LNCaP clone FGC (cell line): ENCODE results near the gene TMEM120B.
"Not testable (repeated sequence)": the region's sequence is repeated elsewhere in the genome, so short reads cannot be mapped to it uniquely, and the experiment has no call there.

ENCODE experiments used
- DNase-seq: peaks from one replicate; pipeline ENCODE4 v3.0.0-alpha.2; 2011; ENCODE audit warnings: low read depth
- H3K4me3 ChIP-seq: 2 replicates; pipeline ENCODE4 v1.5.1; 2011; ENCODE audit warnings: mild to moderate bottlenecking, low read depth, low read length, control low read depth
- CTCF ChIP-seq: IDR thresholded peaks from 2 replicates; pipeline ENCODE4 v1.5.1; 2012; ENCODE audit warnings: mild to moderate bottlenecking; ENCODE audit not compliant: control insufficient read depth, insufficient read depth; ENCODE audit errors: extremely low read depth

The TMEM120B gene

GRCh38 chr12:121788176-121788818, 75.7 kb downstream of the TMEM120B start:
- TF ChIP-seq CTCF: no peak
- DNase-seq: no peak
- H3K4me3 ChIP-seq: no peak overlapping the region

DNA sequence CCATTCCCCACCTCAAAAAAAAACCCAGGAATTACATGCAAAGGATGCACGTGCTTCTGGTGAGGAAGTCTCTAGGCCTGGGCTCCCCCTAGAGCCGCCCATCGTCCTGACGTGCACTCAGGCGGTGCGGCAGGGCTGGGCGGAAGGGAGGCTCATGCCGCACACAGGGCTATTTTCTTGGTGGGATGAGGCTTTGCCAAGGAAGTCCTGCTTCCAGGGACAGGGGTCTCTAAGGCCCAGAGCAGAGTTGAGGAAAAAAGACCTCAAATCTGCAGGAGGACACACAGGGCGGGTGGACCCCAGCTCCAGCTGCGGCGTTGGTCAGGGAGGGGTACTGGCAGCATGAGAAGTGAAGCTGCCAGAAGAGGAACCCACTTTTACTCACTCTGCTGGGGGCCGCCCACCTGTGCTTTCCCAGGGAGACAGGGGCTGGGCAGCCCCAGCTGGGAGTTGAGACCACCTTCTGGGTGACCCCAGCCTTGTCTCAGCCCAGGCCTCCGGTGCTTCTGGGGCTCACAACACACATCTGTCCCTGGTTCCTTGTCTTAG, 76.8 kb downstream of the TMEM120B start:
- TF ChIP-seq CTCF: no peak
- no peak for DNase-seq
- no peak overlapping the region for H3K4me3 ChIP-seq

GRCh38 chr12:121789800-121790728, 77.5 kb downstream of the TMEM120B start:
- DNase-seq: no peak
- TF ChIP-seq CTCF: no peak
- no peak overlapping the region for H3K4me3 ChIP-seq

DNA sequence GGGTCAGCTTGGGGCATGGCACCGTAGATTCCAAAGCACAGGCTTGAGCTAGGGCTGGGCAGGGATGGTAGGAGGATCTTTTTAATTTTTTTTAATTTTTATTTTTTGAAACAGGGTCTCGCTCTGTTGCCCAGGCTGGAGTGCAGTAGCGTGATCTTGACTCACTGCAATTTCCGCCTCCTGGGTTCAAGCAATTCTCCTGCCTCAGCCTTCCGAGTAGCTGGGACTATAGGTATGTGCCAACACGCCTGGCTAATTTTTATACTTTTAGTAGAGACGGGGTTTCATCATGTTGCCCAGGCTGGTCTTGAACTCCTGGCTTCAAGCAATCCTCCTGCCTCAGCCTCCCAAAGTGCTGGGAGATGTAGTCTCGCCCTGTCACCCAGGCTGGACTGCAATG, 78.2 kb downstream of the TMEM120B start:
- not testable (repeated sequence) for H3K4me3 ChIP-seq, DNase-seq

DNA sequence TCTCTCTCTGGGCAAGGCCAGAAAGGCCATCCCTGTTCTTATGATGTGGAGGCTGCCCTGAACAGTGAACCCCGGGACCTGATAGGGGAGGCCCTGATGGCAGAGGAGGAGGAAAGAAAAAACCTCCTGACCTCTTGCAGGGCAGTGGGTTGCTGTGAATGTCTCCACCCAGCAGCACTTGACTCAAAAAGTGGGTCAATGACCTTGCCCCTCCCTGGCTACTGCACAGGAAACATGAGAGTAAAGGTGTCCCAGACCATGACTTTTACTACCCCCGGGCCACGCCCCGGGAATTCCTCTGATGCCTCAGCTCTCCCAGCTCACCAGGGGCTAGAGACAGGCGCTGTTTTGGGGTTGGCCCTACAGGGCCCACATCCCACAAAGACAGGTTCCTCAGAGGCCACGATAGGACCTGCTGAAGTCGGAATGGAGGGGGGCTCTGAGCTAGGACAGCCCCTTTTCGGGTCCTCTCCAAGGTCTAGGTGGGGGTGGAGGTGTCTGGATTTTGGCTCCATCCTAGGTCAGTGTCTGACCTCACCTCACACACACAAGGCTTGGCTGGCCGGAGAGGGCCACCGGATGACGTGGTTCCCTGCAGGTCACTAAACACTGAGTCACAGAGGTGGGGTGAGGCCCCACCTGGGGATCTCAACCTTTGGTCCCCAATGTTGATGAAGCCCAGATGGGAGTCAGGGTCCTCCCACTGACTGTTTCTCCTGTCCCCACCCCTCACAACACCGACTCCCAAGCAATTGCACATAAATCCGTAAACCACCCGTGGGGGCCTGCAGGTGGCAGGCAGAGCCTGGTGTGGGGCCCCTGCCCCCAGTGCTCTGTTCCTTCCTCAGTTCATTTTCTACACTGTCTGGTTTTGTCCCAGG, 79.4 kb downstream of the TMEM120B start:
- no peak overlapping the region for H3K4me3 ChIP-seq
- TF ChIP-seq CTCF: no peak
- DNase-seq: no peak

DNA sequence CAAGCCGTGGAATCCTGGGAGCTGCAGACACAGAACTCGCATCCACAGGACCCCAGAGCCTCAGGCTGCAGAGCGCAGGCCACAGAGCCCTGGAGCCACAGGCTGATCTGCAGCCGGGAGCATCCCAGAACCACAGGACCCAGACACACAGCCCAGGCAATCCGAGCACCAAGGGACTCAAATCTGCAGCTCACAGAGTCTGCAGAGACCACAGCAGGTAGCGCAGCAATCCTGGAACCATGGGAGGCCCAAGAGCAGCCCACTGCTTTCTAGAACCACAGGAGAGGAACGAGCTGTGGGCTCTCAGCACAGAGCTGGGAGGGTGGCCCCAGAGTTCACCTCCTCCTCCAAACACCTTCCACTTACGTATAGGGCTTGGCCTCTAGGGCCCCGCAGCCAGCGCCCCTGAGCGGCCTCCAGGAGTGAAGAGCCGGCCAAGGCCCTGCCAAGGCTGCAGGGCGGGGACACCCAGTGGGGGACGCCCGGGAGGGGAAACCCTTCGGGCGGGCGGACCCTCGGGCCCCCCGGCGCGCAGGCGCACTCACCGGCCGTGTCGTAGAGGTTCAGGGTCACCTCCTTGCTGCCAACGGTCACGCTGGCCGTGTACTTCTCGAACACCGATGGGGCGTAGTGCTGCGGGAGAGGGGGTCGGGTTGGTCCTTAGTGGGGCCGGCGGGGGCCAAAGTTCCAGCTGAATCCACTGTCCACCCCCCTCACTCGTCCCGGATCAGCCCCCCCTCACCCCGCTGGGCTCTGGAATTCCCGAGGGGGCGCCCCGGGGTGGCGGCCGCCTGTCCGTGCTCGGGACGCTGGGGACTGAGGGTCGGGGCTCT, 80.3 kb downstream of the TMEM120B start:
- peak overlapping the region; percentile 68 for H3K4me3 ChIP-seq
- no peak for DNase-seq
- TF ChIP-seq CTCF: no peak
